ENCODE results near the gene TRNAU1AP.

DNA sequence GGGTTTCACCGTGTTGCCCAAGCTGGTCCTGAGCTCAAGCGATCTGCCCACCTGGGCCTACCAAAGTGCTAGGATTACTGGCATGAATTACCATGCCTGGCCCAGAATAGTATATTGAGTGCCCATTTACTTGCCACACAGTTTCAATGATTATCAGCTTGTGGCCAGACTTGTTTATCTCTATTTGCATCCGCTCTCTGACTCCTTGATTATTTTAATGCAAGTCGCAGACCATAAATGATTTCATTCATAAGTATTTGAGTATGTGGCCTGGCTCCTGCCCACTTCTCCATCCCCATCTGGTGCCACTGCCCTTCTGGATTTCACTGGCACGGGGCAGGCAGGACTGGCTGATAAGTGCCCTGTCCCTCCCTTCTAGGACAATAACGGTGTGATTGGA is 18.2 kb upstream of the TRNAU1AP start:
- TF ChIP-seq MXD4 (CRISPR knock-in tag; IDR thresholded peaks at IDR 0.05), result no peak
- TF ChIP-seq NONO (IDR thresholded peaks at IDR 0.05), result no peak
- TF ChIP-seq NONO (CRISPR knock-in tag; conservative IDR thresholded peaks at IDR 0.05), result no peak
- TF ChIP-seq, protein P1, sequence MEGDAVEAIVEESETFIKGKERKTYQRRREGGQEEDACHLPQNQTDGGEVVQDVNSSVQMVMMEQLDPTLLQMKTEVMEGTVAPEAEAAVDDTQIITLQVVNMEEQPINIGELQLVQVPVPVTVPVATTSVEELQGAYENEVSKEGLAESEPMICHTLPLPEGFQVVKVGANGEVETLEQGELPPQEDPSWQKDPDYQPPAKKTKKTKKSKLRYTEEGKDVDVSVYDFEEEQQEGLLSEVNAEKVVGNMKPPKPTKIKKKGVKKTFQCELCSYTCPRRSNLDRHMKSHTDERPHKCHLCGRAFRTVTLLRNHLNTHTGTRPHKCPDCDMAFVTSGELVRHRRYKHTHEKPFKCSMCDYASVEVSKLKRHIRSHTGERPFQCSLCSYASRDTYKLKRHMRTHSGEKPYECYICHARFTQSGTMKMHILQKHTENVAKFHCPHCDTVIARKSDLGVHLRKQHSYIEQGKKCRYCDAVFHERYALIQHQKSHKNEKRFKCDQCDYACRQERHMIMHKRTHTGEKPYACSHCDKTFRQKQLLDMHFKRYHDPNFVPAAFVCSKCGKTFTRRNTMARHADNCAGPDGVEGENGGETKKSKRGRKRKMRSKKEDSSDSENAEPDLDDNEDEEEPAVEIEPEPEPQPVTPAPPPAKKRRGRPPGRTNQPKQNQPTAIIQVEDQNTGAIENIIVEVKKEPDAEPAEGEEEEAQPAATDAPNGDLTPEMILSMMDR (CRISPR knock-in tag; IDR thresholded peaks at IDR 0.05), result no peak
- TF ChIP-seq TCF7 (IDR thresholded peaks at IDR 0.05; ENCODE audit: low read depth), result no peak
- no peak for TF ChIP-seq KDM5A (IDR thresholded peaks at IDR 0.05; ENCODE audit: borderline replicate concordance, low read length)
- TF ChIP-seq, protein P2, sequence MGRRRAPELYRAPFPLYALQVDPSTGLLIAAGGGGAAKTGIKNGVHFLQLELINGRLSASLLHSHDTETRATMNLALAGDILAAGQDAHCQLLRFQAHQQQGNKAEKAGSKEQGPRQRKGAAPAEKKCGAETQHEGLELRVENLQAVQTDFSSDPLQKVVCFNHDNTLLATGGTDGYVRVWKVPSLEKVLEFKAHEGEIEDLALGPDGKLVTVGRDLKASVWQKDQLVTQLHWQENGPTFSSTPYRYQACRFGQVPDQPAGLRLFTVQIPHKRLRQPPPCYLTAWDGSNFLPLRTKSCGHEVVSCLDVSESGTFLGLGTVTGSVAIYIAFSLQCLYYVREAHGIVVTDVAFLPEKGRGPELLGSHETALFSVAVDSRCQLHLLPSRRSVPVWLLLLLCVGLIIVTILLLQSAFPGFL (CRISPR knock-in tag; IDR thresholded peaks at IDR 0.05), result no peak
- no peak for TF ChIP-seq SMARCE1 (IDR thresholded peaks at IDR 0.05; ENCODE audit: borderline replicate concordance)
